Neural progenitor cell (in vitro differentiated cells): Measurements from ENCODE around the gene TRPM3. TPM values are rescaled to one million over a fixed set of nuclear protein-coding genes. Genes with fewer than 3 reads are reported as not detected.

ENCODE experiments used
- DNase-seq: peaks from one replicate; pipeline ENCODE4 v3.0.0-alpha.2; 2016; ENCODE audit warnings: low spot score
- H2AFZ ChIP-seq: fragments of 200-600 bp; sonication (generic); replicated peaks from 2 replicates; pipeline ENCODE4 v1.6.1; 2016; ENCODE audit warnings: antibody characterized with exemption
- H3F3A ChIP-seq: fragments of 200-600 bp; sonication (generic); 2 replicates; pipeline ENCODE4 v1.6.1; 2016; ENCODE audit warnings: antibody characterized with exemption, low read depth
- H3K27ac ChIP-seq: fragments of 200-600 bp; sonication (generic); 2 replicates; pipeline ENCODE4 v1.5.1; 2016; ENCODE audit warnings: mild to moderate bottlenecking
- H3K27me3 ChIP-seq: fragments of 200-600 bp; sonication (generic); 2 replicates; pipeline ENCODE4 v1.6.1; 2016; ENCODE audit warnings: mild to moderate bottlenecking, moderate library complexity
- H3K36me3 ChIP-seq: fragments of 200-600 bp; sonication (generic); 2 replicates; pipeline ENCODE4 v1.5.1; 2016
- H3K4me1 ChIP-seq: fragments of 200-600 bp; sonication (generic); 2 replicates; pipeline ENCODE4 v1.6.1; 2016; ENCODE audit warnings: mixed run types
- H3K4me2 ChIP-seq: fragments of 200-600 bp; sonication (generic); 2 replicates; pipeline ENCODE4 v1.6.1; 2016
- H3K4me3 ChIP-seq: fragments of 200-600 bp; sonication (generic); 2 replicates; pipeline ENCODE4 v1.5.1; 2016
- H3K79me2 ChIP-seq: fragments of 200-600 bp; sonication (generic); 2 replicates; pipeline ENCODE4 v1.6.1; 2016; ENCODE audit warnings: low read depth
- H3K9ac ChIP-seq: fragments of 200-600 bp; sonication (generic); 2 replicates; pipeline ENCODE4 v1.6.1; 2016
- H3K9me3 ChIP-seq: fragments of 200-600 bp; sonication (generic); 2 replicates; pipeline ENCODE4 v1.5.1; 2016; ENCODE audit warnings: low read depth
- H4K20me1 ChIP-seq: fragments of 200-600 bp; sonication (generic); 2 replicates; pipeline ENCODE4 v1.6.1; 2016; ENCODE audit warnings: low read depth
- H3K27ac Mint-ChIP-seq: 3 replicates; pipeline ENCODE4 v1.8.0; 2021; ENCODE audit warnings: mixed read lengths
- H3K27me3 Mint-ChIP-seq: 2 replicates; pipeline ENCODE4 v1.8.0; 2022; ENCODE audit warnings: low read depth, mild to moderate bottlenecking, inconsistent platforms, moderate library complexity, mixed read lengths; ENCODE audit not compliant: insufficient read depth
- H3K36me3 Mint-ChIP-seq: 3 replicates; pipeline ENCODE4 v1.8.0; 2021; ENCODE audit warnings: mixed read lengths
- H3K4me1 Mint-ChIP-seq: 3 replicates; pipeline ENCODE4 v1.8.0; 2021; ENCODE audit warnings: mixed read lengths
- H3K4me3 Mint-ChIP-seq: 3 replicates; pipeline ENCODE4 v1.8.0; 2021; ENCODE audit warnings: mild to moderate bottlenecking, moderate library complexity, mixed read lengths
- H3K9me3 Mint-ChIP-seq: 3 replicates; pipeline ENCODE4 v1.8.0; 2020; ENCODE audit warnings: mixed read lengths
- EZH2 ChIP-seq: fragments of 200-600 bp; sonication (generic); IDR thresholded peaks from 2 replicates; pipeline ENCODE4 v1.6.1; 2017; ENCODE audit warnings: antibody characterized with exemption, mild to moderate bottlenecking, moderate library complexity
- EZH2phosphoT487 ChIP-seq: fragments of 200-600 bp; sonication (generic); IDR thresholded peaks from 2 replicates; pipeline ENCODE4 v1.6.1; 2017; ENCODE audit warnings: antibody characterized with exemption
- total RNA-seq: library from RNA; depleted of rRNA; stranded (reverse); fragments of >200 nt; gene quantifications from 2 replicates; pipeline ENCODE4 v1.2.3, GENCODE V29; 2015; ENCODE audit warnings: low replicate concordance
- TF ChIP-seq, protein P1 (sequence below): fragments of 200-600 bp; sonication (generic); IDR thresholded peaks from 2 replicates; pipeline ENCODE4 v1.5.1; 2017; ENCODE audit warnings: antibody characterized with exemption, mild to moderate bottlenecking

TRPM3 gene
- total RNA-seq, 1 donor from 2014 or later: 37.2 TPM

DNA sequence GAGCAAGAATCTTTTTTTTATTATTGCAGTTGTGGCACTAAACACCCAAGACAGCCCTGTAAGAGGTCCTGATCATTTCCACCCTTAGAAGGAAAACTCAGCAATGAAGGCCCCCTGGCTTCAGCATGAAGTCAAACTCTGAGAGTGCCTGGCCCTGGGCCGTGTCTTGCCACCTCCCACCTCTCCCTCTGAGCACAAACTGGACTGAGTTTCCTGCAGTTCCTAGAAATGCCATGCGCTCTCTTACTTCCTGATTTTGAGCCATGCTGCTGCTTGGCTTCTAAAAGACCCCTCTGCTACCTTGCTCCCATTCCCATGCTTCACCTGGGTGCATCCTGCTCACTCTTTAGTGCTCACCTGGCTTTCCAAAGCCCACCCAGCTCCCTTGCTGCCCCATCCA, 566.5 kb downstream of the TRPM3 start:
- H3K4me1 ChIP-seq: peaks cover 19% of the 10 kb centered on the region
- no peak overlapping the region for H2AFZ ChIP-seq
- H3K9ac ChIP-seq: no peak overlapping the region
- H3K36me3 ChIP-seq: no peaks in the 10 kb centered on the region
- peaks cover 7% of the 10 kb centered on the region for H3K36me3 Mint-ChIP-seq
- no peak overlapping the region for H3K27ac ChIP-seq
- H3K4me2 ChIP-seq: no peak overlapping the region
- H3K4me3 Mint-ChIP-seq: no peak overlapping the region
- peaks cover 13% of the 10 kb centered on the region for H3F3A ChIP-seq
- H3K27ac Mint-ChIP-seq: peak overlapping the region; percentile 47
- TF ChIP-seq EZH2 (no peak), EZH2phosphoT487 (no peak)
- TF ChIP-seq, protein P1, sequence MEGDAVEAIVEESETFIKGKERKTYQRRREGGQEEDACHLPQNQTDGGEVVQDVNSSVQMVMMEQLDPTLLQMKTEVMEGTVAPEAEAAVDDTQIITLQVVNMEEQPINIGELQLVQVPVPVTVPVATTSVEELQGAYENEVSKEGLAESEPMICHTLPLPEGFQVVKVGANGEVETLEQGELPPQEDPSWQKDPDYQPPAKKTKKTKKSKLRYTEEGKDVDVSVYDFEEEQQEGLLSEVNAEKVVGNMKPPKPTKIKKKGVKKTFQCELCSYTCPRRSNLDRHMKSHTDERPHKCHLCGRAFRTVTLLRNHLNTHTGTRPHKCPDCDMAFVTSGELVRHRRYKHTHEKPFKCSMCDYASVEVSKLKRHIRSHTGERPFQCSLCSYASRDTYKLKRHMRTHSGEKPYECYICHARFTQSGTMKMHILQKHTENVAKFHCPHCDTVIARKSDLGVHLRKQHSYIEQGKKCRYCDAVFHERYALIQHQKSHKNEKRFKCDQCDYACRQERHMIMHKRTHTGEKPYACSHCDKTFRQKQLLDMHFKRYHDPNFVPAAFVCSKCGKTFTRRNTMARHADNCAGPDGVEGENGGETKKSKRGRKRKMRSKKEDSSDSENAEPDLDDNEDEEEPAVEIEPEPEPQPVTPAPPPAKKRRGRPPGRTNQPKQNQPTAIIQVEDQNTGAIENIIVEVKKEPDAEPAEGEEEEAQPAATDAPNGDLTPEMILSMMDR: no peak
- peaks cover 2% of the 10 kb centered on the region for H3K27me3 Mint-ChIP-seq
- no peaks in the 10 kb centered on the region for H3K27me3 ChIP-seq
- H4K20me1 ChIP-seq: no peaks in the 10 kb centered on the region
- no peaks in the 10 kb centered on the region for H3K9me3 ChIP-seq
- no peaks in the 10 kb centered on the region for H3K9me3 Mint-ChIP-seq
- peaks cover 31% of the 10 kb centered on the region for H3K4me1 Mint-ChIP-seq
- H3K79me2 ChIP-seq: no peaks in the 10 kb centered on the region
- no peak for DNase-seq
- no peak overlapping the region for H3K4me3 ChIP-seq

DNA sequence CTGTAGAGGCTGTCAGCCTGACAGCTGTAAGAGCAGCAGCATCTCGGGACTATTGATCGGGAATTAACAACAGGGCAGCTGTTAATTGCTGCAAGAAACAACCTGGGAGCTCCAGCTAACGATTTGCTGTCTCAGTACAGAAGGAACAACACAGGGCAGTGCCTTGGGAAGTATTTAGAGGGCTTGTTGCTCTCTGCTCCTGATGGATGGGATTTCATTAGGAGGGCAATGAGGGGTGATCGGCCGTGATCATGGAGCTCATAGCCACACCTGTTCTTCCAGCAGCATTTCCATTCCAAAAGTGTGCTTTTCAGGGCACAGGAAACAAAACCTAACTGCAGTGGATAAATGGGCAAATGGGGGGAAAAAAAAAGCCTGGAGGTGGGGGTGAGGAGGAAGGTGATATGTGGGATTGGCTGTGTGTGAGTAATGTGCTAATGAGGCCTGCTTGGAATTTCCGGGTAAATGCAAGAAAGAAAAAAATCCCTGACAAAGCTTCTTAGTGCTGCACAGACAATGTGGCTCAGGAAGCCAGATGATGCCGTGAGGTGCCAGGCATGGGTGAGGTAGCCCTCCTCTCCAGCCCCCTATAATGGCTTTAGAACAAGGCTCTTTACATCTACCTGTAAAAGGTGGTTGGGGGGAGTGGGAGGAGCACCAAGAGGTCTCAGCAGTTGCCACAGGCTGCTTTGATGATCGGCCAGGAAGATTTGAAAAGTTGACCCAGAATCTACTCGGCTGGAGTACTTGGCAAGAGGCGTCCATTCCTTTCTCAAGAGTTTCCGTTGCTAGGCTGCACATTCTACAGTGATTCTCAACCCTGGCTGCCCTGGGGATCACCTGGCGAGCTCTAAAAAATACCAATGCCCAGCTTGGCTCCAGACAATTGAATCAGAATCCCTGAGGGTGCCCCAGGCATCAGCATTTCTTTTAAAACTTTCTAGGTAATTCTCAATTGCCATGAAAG, 567.4 kb downstream of the TRPM3 start:
- H3K9ac ChIP-seq: no peak overlapping the region

GRCh38 chr9:70552561-70552960, 568.9 kb downstream of the TRPM3 start:
- Mint-ChIP-seq H3K9me3 (no peaks in the 10 kb centered on the region), H3K36me3 (peaks cover 14% of the 10 kb centered on the region), H3K4me3 (no peak overlapping the region), H3K27ac (no peak overlapping the region), H3K27me3 (peaks cover 2% of the 10 kb centered on the region), H3K4me1 (peaks cover 31% of the 10 kb centered on the region)
- TF ChIP-seq EZH2phosphoT487 (no peak), EZH2 (no peak)
- TF ChIP-seq, protein P1: no peak
- no peak overlapping the region for H2AFZ ChIP-seq
- no peaks in the 10 kb centered on the region for H3K36me3 ChIP-seq
- no peak overlapping the region for H3K27ac ChIP-seq
- H3K4me1 ChIP-seq: peaks cover 19% of the 10 kb centered on the region
- H3K9me3 ChIP-seq: no peaks in the 10 kb centered on the region
- H3K27me3 ChIP-seq: no peaks in the 10 kb centered on the region
- H3F3A ChIP-seq: peaks cover 13% of the 10 kb centered on the region
- DNase-seq: no peak
- no peak overlapping the region for H3K9ac ChIP-seq
- no peak overlapping the region for H3K4me2 ChIP-seq
- no peaks in the 10 kb centered on the region for H3K79me2 ChIP-seq
- H3K4me3 ChIP-seq: no peak overlapping the region
- H4K20me1 ChIP-seq: no peaks in the 10 kb centered on the region

More for the DNA sequence above, 567.4 kb downstream of the TRPM3 start:
- Histone ChIP-seq H3K27ac (peak overlapping the region; percentile 32), H4K20me1 (no peaks in the 10 kb centered on the region), H2AFZ (no peak overlapping the region), H3K79me2 (no peaks in the 10 kb centered on the region), H3K4me2 (peak overlapping the region; percentile 48), H3K36me3 (no peaks in the 10 kb centered on the region), H3K27me3 (no peaks in the 10 kb centered on the region), H3K4me1 (peaks cover 19% of the 10 kb centered on the region), H3K4me3 (no peak overlapping the region), H3K9me3 (no peaks in the 10 kb centered on the region), H3F3A (peaks cover 13% of the 10 kb centered on the region)
- H3K4me3 Mint-ChIP-seq: no peak overlapping the region
- H3K36me3 Mint-ChIP-seq: peaks cover 11% of the 10 kb centered on the region
- H3K27ac Mint-ChIP-seq: peak overlapping the region; percentile 91
- H3K4me1 Mint-ChIP-seq: peaks cover 31% of the 10 kb centered on the region
- TF ChIP-seq, protein P1: no peak
- no peak for TF ChIP-seq EZH2
- TF ChIP-seq EZH2phosphoT487: no peak
- peaks cover 2% of the 10 kb centered on the region for H3K27me3 Mint-ChIP-seq
- H3K9me3 Mint-ChIP-seq: no peaks in the 10 kb centered on the region
- peak; percentile 39 for DNase-seq
